Erythroblast (primary cell): ENCODE results near the gene CFAP73.

Experiments
- GATA1 ChIP-seq: IDR thresholded peaks from 2 replicates; pipeline ENCODE4 v1.6.1; 2011; ENCODE audit warnings: low read depth, mild to moderate bottlenecking, control low read depth, low read length, moderate library complexity
- POLR2A ChIP-seq: IDR thresholded peaks from 2 replicates; pipeline ENCODE4 v1.6.1; 2011; ENCODE audit warnings: mild to moderate bottlenecking, low read length

DNA sequence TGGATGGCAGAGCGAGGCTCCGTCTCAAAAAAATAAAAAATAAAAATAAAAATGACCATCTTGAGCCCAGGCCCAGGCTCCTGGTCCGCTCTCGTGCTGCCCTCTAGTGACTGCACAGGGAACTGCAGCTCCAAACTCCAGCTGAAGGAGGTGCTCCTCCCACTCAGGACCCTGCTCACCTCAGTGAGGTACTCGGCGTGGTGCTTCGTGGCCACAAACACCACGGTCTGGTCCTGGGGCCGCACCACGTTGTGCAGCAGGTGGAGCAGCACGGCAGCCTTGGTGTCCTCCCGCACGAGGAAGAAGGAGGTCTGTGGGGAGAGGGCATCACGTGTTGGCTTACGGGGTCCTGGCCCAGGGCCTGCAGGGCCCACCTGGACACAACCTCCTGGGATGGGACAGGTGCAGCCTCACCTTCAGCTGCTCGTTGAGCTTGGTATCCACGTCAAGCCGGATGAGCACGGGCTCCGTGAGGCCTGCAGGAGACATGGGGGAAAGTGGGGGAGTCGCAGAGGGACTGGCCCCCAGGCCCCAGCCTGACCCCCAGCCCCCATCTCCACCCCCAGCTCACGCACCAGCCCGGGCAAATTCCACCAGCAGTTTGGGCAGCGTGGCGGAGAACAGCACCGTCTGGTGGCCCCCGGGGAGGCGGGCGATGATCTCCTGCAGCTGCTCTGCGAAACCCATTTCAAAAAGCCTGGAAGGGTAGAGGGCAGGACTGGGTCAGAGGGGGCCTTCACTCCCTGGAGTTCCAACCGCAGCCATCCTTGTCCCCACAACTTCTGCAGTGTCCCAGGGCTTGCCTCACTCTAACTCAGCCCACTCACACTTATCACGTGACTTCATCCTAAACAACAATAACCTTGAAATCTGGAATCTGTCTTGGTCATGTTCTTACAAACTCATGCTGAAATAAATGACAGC is 25.2 kb downstream of the CFAP73 start:
- TF ChIP-seq POLR2A, result no peak
- no peak for TF ChIP-seq GATA1
